AG04450 (cell line): ENCODE data around the gene MLLT6. TPM values are rescaled to one million over a fixed set of nuclear protein-coding genes. Genes with fewer than 3 reads are reported as not detected.

Experiments used
- CTCF ChIA-PET: fragments of 300-600, 350-600 bp; formaldehyde crosslinking; extraction: SDS; loops from one replicate; lab custom pipeline; 2022; ENCODE audit warnings: antibody characterized with exemption, inconsistent platforms; lab: Charles Lee
- POLR2A ChIA-PET: fragments of 350-600 bp; formaldehyde crosslinking; extraction: SDS; loops from one replicate; lab custom pipeline; 2021; ENCODE audit warnings: antibody characterized with exemption, inconsistent platforms; lab: Yijun Ruan, JAX
- DNase-seq: peaks from one replicate; pipeline ENCODE4 v3.0.0-alpha.2; 2011; ENCODE audit warnings: low read depth, low spot score
- H3K27ac ChIP-seq: one replicate; pipeline ENCODE4 v1.5.1; 2012; ENCODE audit warnings: low read depth, low read length, control low read depth
- H3K27me3 ChIP-seq: one replicate; pipeline ENCODE4 v1.6.0; 2012; ENCODE audit warnings: low read length; ENCODE audit not compliant: control insufficient read depth, insufficient read depth
- H3K4me3 ChIP-seq: 2 replicates; pipeline ENCODE4 v1.5.1; 2011; ENCODE audit warnings: mild to moderate bottlenecking, low read depth, low read length, control low read depth
- H3K9me3 ChIP-seq: 2 replicates; pipeline ENCODE4 v1.5.1; 2012; ENCODE audit warnings: low read length; ENCODE audit not compliant: control insufficient read depth, insufficient read depth
- CTCF ChIP-seq: IDR thresholded peaks from 2 replicates; pipeline ENCODE4 v1.5.1; 2011; ENCODE audit warnings: low read depth, low read length, control low read depth, inconsistent platforms
- polyA plus RNA-seq: library from polyadenylated mRNA; depleted of rRNA; stranded (reverse); fragments of >200 nt; gene quantifications from 2 replicates; pipeline ENCODE4 v1.2.3, GENCODE V29; 2011; rRNA removed
- small RNA-seq: library from RNA; depleted of rRNA; stranded (forward); fragments of <200 nt; gene quantifications from one replicate; pipeline ENCODE3, GENCODE V24; 2012; ENCODE audit warnings: low read depth; ENCODE audit not compliant: insufficient read length

MLLT6 gene
- polyA plus RNA-seq, 1 experiment: 17.3 TPM

DNA sequence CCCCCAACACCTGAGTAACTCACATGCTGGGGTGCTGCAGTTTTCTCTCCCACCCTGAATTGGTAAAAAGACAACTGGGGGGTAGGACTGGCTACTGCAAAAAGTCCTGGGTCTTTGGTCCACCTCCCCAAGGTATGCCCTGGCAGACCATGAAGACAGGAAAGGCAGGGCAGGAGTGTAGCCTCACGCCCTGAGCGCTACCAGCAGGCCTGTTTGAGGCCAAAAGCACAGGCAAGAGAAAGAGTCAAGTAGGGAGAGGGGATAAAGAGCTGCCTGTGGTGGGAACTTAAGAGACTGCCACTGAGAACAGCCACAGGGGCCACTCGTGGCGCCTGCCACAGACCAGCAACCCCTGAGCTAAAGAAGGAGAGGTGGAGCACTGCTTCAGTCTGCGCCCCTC lies 61.3 kb downstream of the MLLT6 start:
- no peaks in the 10 kb centered on the region for H3K27me3 ChIP-seq
- DNase-seq: no peak
- H3K27ac ChIP-seq: no peak overlapping the region
- ChIA-PET CTCF (no interaction called here), POLR2A (no interaction called here)
- TF ChIP-seq CTCF: no peak
- H3K4me3 ChIP-seq: no peak overlapping the region
- no peaks in the 10 kb centered on the region for H3K9me3 ChIP-seq

DNA sequence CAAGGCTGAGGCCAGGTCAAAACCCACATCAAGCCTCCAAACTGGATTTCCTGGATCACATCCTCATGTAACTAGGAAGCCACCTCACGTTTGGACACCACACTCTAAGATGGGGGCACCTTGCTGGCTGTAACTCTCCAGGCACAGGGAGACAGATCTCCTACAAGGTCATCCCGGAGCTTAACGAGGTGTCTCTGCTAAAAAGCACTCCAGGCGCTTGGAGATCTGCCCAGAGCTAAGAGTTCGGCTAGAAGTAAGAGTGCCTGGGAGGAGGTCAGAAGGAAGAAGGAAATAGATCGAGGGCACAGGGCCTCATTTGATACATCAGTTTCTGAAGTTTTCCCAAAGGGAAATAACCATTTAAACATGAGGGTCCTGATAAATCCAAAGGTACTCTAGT lies 63.3 kb downstream of the MLLT6 start:
- DNase-seq: no peak
- no peak for TF ChIP-seq CTCF
- no peak overlapping the region for H3K4me3 ChIP-seq
- H3K9me3 ChIP-seq: no peaks in the 10 kb centered on the region
- ChIA-PET POLR2A (no interaction called here), CTCF (no interaction called here)
- no peaks in the 10 kb centered on the region for H3K27me3 ChIP-seq
- no peak overlapping the region for H3K27ac ChIP-seq

DNA sequence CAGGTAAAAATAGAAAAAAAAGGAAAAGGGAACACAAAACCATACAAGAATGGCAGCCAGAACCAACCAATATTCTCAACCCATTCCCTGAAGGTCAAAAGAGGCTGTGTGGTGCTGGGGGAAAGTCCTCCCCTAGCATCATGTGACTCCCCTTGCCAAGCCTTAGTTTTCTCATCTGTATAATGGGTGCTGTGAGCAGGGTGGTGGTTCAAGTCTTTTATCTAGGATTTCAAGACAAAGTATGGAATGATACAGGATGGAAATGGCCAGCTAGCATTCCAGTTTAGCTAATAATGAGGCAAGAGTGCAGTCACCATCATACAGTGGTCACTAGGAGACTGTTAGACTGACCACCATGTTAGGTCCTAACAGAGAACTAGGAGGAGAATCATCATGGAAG lies 68.2 kb downstream of the MLLT6 start:
- ChIA-PET CTCF (no interaction called here), POLR2A (no interaction called here)
- DNase-seq: no peak
- no peak for TF ChIP-seq CTCF
- Histone ChIP-seq H3K27ac (no peak overlapping the region), H3K9me3 (no peaks in the 10 kb centered on the region), H3K4me3 (no peak overlapping the region), H3K27me3 (no peaks in the 10 kb centered on the region)

DNA sequence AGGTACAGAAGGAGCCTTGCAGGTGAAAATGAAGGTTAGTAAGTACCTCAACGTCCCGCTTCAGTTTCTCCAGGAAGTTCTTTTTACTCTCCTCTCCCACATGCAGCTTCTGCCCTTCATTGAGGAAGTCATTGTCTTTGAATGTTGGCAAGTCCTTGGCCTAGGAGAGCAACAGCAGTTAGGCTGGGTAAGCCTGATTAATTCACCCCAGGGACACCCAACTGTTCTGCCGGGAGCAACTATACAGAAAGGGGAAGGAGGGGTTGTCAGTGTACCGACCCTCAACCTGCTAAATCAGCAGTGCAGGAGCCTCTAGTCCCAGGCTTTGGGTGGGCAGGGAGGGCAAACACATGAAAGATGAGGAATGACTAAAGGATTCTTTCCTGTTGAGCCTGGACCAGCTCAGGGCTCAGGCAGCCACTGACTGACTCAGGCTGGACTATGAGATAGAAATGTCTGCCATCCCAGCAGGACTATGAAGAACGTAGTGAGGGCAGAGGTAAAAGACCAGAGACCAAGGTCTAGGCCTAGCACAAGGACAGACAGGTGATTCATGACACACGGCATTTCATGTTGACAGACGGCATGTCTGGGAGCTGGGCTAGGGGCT lies 72.7 kb downstream of the MLLT6 start:
- Histone ChIP-seq H3K27me3 (no peaks in the 10 kb centered on the region), H3K4me3 (no peak overlapping the region), H3K9me3 (no peaks in the 10 kb centered on the region), H3K27ac (no peak overlapping the region)
- no peak for DNase-seq
- TF ChIP-seq CTCF: no peak
- ChIA-PET CTCF (no interaction called here), POLR2A (no interaction called here)

Small RNA genes lying within 50 kb of the gene (small RNA-seq; reads per million reads assigned to genes)
- gene MIR4726: not detected
- gene MIR4734: not detected
- not detected for gene RNA5SP440
- not detected for gene RNU6-866P

Other genes with a start within 250 kb of the MLLT6 start
- not detected in 2 replicates for gene SRCIN1, start 99.3 kb upstream of the MLLT6 start, polyA plus RNA-seq
- 0.16 and 0.17 TPM in 2 replicates for gene EPOP, start 30.3 kb upstream of the MLLT6 start, polyA plus RNA-seq
- gene CISD3, start 25.1 kb downstream of the MLLT6 start, polyA plus RNA-seq: 6.5 and 9.8 TPM in 2 replicates
- 13.5 and 18.0 TPM in 2 replicates for gene PCGF2, start 43.1 kb downstream of the MLLT6 start, polyA plus RNA-seq
- 234 and 276 TPM in 2 replicates for gene PSMB3, start 47.5 kb downstream of the MLLT6 start, polyA plus RNA-seq
- 36.8 and 38.6 TPM in 2 replicates for gene PIP4K2B, start 94.3 kb downstream of the MLLT6 start, polyA plus RNA-seq
- gene CWC25, start 120.0 kb downstream of the MLLT6 start, polyA plus RNA-seq: 13.3 and 15.3 TPM in 2 replicates
- 2,769 and 3,155 TPM in 2 replicates for gene RPL23, start 148.4 kb downstream of the MLLT6 start, polyA plus RNA-seq
- gene LASP1, start 164.8 kb downstream of the MLLT6 start, polyA plus RNA-seq: 181 and 222 TPM in 2 replicates